Hindlimb muscle (tissue), 1 donor: ENCODE data around the gene MTCL3.
A peak's percentile ranks its signal among the peaks of the same experiment; 100 is the strongest.

Source experiments
- DNase-seq: peaks from one replicate; pipeline ENCODE4 v3.0.0-alpha.2; 2013

Gene MTCL3

DNA sequence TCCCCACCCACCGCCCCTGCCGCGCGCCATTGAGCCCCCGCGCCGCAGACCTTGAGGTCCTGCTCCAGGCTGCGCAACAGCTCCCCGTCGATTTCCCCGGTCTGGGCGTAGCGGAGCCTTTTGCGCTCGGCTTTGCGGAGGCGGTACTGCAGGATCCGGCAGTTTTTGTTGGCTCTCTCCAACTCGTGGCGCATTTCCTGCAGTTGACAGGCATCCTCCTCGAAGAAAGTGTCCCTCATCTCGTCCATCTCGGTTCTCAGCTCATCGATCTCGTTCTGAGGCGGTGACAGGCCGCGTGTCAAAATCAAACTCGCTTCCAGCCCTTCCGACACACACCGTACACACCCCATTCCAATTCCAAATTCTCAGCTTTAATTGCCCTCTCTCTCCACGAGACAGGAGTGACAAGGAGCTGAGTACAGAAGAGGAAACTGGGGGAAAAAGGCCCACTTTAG is 4.3 kb downstream of the MTCL3 start:
- peak; percentile 26 for DNase-seq

DNA sequence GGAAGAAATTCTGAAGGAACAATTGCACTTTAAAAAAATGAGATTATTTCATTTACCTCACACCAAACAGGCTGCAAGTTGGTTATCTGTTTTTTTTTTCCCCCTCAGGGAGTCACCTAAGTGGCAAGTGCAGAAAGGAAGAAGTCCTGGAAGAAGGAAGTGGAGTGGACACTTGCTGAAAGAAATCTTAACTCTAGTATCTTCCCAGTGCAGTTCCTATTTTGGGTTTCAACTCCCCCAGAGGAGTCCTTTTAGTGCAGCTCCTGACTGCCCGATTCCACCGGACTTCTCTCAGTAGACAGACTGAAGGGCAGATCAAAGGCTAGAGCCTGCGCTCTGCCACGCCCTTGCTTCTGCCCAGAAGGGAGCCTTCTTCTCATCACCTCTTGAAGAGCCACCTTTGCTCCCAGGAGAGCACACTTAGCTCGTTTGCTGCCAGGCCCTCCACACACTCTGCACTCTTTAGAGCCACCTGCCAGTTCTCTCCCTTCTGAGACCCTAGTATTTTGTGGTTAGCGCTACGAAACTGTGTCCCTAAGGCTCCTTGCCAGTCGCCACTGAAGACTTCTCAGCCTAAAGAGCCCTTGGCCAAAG is 4.9 kb downstream of the MTCL3 start:
- no peak for DNase-seq

DNA sequence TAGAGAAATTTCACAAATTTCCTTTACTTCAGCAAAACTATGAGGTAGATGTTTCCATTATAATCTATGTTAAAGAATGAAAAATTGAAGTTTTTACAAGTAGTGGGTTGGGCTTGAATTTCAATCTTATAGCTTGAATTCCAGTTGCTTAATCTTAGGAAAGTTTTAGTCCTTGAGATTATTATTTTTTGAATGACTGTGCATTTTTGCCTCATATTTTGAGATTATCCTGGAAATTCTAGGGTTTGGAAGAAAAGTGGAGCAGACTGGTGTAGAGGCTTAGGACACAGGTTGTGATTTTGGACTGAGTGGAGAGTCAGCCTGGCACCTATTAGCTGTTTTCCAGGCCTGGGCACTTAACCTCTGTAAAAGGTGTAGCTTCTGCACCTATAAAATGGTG is 5.7 kb downstream of the MTCL3 start:
- no peak for DNase-seq

DNA sequence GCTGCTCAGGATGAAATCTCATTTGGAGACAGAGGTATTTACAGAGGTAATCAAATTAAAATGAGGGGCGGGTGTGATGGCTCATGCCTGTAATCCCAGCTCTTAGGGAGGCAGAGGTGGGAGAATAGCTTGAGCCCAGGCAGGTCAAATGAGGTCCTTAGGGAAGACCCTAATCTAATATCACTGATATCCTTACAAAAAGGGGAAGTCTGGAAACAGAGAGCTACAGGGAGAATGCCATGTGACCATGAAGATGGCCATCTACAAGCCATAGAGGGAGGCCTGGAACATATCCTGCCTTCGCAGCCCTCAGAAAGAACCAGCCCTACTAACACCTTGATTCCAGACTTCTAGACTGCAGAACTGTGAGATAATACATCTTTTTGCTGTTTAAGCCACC is 8.3 kb downstream of the MTCL3 start:
- DNase-seq, result no peak

DNA sequence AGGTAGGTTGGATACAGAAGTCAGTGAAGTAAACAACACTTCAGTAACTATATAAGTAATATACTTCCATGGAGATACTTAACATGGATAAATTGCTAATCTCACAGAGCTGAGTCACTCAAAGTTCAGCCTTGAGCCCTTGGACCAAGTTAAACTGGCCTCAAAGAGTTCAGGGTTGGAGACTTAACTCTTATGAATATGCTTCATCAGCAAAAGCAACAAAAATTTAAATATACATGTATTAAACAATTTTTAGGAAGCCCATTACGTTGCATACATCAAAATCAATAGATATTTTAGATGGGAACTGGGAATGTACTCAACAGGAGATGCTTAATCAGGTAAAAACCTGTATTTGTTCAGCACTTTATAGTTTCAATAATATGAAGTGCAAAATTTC is 12.2 kb downstream of the MTCL3 start:
- DNase-seq, result no peak

DNA sequence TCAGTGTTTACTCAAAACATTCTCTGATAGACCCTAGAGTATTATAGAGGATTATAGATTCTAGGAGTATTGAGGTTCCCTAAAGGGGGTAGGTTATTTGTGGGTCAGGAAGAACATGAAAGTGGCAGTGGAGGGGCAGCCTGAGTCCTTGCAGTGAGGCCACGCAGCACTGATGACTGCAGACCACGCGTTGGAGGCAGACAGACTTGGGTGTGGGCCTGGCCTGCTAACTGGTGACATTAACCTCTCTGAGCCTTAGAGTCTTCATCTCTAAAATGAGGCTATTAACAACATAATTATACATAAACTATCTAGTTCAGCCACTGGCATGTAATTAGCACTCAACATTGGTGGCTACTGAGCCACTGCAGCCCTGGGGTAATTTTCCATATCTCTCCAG is 16.1 kb downstream of the MTCL3 start:
- DNase-seq, result no peak

DNA sequence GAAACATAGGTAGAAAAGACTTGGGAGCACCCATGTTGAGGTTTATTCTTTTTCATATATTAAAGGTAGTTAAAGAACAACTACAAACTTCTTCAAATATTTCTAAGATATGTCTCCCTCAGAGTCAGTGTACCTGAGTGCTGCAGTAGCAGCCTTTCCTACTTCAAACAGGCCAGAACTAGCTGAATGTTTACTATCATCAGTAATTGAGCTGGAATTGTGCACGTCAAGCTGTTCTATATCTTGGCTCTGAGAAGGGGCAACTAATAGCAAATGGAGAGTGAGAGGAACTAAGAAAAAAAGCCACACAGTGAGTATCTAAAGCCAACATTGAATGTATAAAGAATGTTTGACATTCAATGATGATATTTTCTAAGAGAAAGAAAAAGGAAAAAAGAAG is 21.7 kb downstream of the MTCL3 start:
- no peak for DNase-seq

DNA sequence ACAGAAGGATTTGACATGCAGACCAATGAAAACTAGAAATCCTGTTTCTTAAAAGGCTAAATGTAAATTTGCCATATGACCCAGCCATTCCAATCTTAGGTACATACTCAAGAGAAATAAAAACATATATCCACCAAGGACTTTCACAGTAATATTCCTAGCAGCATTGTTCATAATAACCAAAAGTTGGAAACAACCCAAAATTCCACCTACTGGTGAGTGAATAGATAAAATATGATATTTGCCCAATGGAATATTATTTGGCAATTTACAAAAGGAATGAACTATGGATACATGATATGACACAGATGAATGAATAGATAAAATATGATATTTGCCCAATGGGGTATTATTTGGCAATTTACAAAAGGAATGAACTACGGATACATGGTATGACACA is 22.7 kb downstream of the MTCL3 start:
- DNase-seq, result no peak

DNA sequence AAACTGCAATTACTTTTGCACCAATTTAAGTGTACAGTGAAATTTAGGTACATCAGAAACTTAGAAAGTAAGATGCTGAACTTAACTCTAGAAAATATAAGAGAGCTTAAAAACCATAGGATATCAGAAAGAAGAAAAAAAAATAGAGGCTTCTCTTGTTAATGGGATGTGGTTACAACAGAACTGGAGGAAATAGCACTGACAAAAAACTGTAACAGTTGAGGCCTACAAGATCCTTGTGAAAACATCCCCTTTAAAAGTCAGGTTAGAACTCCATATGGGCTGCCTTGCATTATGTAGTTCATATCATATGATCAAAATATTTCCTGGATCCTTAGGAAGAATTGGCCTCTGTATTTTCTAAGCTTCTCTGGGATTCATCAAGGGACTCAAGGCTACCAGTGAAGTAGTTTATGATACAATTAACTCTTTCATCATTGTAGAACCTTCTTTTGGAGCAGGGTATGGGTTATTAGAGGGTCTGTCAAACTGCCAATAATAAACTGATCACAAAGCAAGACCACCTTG is 24.8 kb downstream of the MTCL3 start:
- no peak for DNase-seq

DNA sequence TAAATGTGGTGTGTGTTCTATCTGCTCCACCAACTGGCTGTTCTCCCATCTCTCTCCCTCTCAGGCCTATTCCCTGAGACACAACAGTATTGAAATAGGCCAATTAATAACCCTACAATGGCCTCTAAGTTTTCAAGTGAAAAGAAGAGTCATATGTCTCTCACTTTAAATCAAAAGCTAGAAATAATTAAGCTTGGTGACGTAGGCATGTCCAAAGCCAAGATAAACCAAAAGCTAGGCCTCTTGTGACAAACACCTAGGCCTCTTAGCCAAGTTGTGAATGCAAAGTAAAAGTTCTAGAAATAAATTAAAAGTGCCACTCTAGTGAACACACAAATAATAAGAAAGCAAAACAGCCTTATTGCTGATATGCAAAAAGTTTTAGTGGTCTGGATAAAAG is 29.9 kb downstream of the MTCL3 start:
- no peak for DNase-seq

DNA sequence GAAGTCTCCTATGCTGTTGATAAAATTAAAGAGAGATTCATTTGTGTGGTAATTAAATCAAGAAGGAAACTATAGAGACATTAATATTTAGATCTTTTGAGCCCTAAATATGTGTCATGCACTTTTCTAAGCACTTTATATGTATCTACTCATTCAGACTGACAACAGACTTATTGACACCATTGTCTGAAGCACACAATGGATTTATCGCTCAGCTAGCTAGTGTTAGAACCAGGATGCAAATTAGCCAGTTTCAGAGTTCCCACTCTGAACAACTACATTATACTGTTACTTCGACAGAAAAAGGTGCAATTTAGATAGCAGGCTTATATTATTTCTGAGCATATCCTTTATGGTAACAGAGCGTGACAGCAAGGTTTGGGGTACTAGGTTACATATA is 32.2 kb downstream of the MTCL3 start:
- DNase-seq, result no peak

DNA sequence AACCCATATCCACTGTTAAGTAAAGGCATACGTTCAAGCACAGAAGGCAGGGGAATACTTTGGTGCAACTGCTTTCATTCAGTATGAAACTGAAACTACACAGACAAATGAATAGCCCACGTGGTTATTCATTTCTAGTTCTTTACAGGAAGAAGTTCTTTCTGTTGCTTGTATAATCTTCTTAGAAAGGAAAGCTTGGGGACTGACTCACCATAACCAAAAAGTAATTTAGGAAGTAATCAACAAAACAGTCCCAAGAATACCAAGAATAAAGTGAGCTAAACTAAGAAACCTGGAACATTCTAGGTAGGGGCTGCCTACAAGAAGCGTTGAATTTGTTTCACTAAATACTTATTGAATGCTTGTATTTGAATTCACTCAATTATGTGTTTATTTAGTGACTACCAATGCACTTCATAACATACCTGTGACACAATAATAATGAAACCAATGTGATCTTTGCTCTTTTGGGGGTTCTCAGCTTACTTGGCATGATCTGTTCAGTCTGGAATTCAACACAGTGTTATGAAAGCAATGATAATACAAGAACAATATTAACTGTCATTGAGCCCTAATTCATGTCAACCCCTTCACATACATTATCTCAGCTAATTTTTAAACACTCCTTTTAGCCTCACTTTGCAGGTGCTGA is 34.8 kb downstream of the MTCL3 start:
- DNase-seq, result no peak

DNA sequence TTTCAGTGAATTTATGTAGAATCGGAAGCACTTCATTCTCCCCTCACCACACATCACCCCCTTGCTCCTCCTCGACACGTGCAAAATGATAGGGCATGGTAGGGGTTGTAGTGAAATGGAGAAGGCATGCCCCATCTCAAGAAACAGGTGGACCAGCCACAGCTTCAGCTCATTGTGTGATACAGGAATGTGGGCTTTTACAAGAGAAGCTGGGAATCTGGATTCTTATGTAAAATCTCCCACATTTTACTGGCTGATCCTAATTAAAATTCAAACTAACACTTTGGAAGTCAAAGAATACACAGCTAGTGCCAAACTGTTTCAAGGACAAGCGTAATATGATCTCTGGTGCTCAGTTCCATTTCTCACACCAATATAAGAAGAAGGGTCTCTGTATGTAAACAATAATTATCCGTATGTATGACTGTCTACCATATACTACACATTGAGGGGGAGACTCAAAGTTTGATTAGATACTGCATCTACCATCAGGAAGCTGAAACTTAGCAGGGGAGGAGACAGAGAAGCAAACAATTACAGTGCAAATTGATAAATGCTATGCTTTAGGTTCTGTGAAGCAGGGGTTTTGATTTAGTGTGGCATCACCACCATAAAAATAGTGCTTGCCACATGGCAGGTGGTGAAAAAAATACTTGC is 35.6 kb downstream of the MTCL3 start:
- DNase-seq, result no peak

DNA sequence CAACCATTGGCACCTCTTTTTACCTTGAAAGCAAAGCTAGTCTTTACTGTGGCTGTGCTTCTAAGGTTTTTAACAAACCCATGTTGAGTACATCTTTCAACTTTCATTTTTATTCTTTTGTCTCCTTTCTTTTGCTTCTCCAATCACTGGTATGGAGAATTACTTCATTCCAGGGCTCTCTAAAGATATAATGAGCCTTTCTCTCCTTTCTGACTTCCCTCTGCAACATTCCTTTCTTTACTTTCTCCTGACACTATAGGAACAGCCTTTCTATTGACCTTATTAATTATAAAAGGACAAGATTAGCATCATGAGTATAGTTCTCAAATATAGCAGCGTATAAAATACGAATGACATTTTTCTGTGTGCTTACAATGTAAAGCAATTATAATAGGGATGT is 36.8 kb downstream of the MTCL3 start:
- DNase-seq, result no peak

DNA sequence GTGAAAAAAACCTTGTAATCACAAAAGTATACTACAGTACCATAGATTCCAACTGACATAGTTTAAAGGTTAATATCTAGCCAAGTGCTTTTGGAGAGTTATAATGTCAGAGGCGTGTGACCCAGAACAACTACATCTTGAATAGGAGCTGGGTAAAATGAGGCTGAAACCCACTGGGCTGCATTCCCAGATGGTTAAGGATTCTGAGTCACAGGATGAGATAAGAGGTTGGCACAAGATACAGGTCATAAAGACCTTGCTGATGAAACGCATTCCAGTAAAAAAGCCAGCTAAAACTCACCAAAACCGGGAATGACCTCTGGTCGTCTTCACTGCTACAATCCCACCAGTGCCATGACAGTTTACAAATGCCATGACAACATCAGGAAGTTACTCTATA is 37.5 kb downstream of the MTCL3 start:
- no peak for DNase-seq

DNA sequence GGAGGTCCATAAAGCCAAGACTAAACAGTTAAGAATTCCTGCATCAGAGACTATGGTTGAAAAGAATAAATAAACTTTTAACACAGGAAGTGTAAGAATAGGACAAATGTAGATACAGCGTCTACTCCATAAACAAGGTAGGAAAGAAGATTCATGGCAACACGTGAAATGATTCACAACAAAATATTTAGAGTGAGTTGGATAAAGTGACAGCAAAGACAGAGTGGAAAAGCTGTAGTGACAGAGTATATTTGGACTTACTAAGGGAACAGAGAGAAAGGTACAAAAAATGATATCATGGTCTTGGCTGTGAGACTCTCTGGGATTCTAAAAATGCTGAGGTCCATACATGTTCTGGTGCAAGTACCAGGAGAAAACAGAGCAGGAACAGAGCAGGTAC is 38.0 kb downstream of the MTCL3 start:
- DNase-seq, result no peak

DNA sequence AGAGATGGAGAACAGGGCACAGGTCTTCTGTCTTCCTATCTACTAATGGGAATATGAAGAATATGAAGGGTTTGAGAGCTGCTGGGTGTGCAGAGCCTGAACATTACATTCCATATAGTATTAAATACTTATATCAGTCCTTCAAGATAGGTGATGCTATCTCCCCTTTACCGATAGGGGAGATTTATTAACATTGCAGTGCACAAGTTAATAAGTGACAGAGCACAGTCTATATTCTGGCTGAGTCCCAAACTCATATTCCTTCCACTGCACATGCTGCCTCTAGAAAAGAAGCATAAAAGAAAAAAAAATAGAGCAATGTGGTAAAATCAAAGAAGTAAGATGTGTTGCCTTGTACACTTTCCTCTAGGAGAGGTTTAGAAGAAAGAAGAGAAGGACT is 41.5 kb downstream of the MTCL3 start:
- no peak for DNase-seq

DNA sequence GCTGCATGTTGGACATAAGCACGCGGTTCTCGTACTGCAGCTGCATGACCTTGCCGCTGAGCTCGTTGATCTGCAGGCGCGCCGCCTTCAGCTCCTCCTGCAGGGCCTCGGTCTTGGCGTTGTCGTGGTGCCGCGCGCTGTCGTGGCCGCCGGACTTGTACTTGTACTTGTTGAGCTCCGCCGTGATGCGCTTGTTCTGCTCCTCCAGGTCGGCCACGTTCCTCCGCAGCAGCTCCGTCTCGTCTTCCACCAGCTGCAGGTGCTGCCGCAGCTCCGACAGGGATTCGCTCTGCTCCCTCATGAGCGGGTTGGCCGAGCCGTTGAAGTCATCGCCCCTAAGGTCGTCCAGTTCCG is 43.3 kb downstream of the MTCL3 start:
- no peak for DNase-seq

DNA sequence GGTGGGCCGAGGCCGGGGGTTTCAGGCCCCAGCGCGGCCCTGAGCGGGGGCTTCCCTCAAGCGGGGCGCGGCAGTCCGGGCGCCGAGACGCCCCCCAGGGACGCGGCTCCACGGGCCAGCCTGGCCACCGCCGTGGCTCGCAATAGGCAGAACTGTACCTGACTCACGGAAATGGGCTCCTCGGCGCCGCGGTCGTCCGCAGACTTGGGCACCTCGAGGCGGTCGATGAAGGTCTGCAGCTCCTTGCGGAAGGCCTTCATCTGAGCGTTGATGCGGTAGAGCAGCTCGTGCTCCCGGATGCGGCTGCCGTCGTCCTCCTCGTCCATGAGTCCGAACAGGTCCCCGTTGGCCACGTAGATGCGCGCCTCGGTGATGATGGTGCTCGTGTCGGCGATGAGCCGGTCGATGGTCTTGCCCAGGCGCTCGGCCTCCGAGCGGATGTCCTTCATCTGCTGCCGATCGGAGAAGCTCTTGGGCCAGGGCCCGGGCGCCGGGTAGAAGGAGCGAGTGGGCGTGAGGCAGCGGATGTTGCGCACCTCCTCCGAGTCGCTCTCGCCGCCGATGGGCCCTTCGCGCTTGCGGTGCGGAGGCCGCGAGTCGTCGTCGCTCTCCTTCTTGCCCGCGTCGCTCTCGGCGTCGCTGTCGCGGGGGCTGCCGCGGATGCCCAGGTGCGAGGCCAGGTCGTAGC is 43.9 kb downstream of the MTCL3 start:
- DNase-seq, result no peak

DNA sequence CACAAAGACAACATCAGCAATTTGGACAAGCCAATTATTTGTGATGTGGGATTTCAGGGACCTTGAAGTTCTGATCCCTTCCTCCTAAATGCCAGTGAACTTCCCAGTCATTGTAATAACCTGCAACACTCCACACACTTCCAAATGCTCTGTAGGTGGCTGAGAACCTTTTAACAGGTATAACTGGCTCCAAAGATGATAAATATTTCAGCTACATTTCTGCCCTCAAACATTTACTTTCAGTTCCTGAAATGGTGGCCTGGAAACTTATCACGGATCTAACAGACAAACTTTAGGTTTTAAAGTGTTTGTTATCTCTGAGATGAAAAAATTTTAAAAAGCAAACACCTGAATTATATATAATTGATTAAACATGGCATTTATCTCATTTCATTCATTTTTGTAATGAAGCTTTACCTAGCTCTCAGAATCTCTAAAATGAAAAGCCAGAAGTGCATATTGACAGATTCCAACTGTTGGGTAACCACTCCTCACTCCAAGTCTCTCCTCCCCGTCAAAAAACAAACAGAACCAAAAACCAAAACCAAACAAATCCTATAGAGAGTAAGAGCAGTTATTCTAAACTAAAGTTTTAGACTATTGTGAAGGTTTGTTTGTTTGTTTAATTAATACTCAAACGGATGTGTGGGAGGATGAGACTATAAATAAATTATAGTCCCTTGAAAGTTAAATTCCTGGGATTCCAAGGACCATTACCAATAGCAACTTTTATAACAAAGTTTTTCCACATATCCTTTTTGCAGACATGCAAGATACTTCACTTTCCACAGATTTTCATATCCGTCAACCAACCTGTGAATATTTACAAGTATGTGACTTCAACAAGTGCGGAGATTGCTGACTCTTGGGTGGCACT is 47.5 kb downstream of the MTCL3 start:
- DNase-seq, result no peak

DNA sequence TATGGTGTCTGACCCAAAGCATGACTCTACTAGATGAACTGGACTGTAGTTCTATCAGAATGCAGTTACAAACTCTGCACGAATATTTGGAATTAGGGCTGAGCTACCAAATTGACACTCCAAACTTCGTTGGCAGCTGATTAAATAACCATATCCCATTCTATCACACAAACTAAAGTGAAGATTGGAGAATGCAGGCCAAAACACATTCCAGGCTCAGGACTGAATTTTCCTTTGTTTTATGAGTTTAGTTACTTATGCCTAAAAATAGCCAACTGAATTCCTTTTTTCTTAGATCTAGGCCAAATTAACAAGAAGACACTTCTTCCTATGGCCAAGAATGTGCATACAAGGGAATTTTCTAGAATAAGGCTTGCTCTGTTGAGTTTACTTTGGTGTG is 50.2 kb downstream of the MTCL3 start:
- no peak for DNase-seq

DNA sequence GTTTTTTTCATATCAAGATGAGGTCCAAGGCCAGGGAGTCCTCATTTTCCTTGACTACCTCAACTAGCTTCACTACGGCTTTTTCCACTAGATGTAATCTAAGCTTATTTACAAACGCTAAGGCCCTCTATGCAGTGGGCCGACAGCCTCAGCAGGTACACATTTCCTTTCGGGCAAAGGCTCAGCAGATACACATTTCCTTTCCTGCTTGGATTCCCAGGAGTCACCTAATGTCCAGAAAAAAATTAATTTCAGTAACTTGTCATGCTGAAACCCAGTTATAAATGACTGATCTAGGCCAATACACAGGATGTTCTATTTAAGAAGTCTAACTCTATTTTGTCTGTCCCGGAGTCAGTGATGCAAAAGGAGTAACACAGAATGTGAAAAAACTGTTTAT is 52.7 kb downstream of the MTCL3 start:
- DNase-seq, result no peak
